BE2C (cell line): ENCODE data around the gene BABAM2.

Experiments
- DNase-seq: peaks from one replicate; pipeline ENCODE4 v3.0.0-alpha.2; 2020
- H3K27me3 ChIP-seq: fragments of 250-450 bp; sonication (Bioruptor Pico); 2 replicates; pipeline ENCODE4 v1.5.1; 2020; ENCODE audit warnings: mild to moderate bottlenecking
- H3K36me3 ChIP-seq: fragments of 250-450 bp; sonication (Bioruptor Pico); 2 replicates; pipeline ENCODE4 v1.5.1; 2020; ENCODE audit warnings: mild to moderate bottlenecking
- H3K4me1 ChIP-seq: fragments of 250-450 bp; sonication (Bioruptor Pico); 2 replicates; pipeline ENCODE4 v1.5.1; 2020
- H3K4me3 ChIP-seq: 2 replicates; pipeline ENCODE4 v1.5.1; 2011; ENCODE audit warnings: low read depth, low read length
- H3K9me3 ChIP-seq: fragments of 250-450 bp; sonication (Bioruptor Pico); 2 replicates; pipeline ENCODE4 v1.5.1; 2020
- CTCF ChIP-seq: IDR thresholded peaks from 2 replicates; pipeline ENCODE4 v1.5.1; 2012; ENCODE audit warnings: mild to moderate bottlenecking, low read depth, low read length

The BABAM2 gene

GRCh38 chr2:28345619-28346018 lies 455.1 kb downstream of the BABAM2 start:
- no peaks in the 10 kb centered on the region for H3K9me3 ChIP-seq
- H3K27me3 ChIP-seq = no peaks in the 10 kb centered on the region
- H3K36me3 ChIP-seq = no peaks in the 10 kb centered on the region
- H3K4me3 ChIP-seq = no peak overlapping the region
- peaks cover 15% of the 10 kb centered on the region for H3K4me1 ChIP-seq
- no peak for TF ChIP-seq CTCF
- no peak for DNase-seq

- peak; percentile 76 for DNase-seq
- H3K4me1 ChIP-seq = peaks cover 7% of the 10 kb centered on the region
These were observed 456.1 kb downstream of the BABAM2 start for GRCh38 chr2:28346587-28346986.

GRCh38 chr2:28347193-28347592 lies 456.7 kb downstream of the BABAM2 start:
- no peaks in the 10 kb centered on the region for H3K27me3 ChIP-seq
- H3K36me3 ChIP-seq = no peaks in the 10 kb centered on the region
- DNase-seq = no peak
- H3K4me1 ChIP-seq = peaks cover 7% of the 10 kb centered on the region
- no peak for TF ChIP-seq CTCF
- H3K4me3 ChIP-seq = no peak overlapping the region
- no peaks in the 10 kb centered on the region for H3K9me3 ChIP-seq

More at GRCh38 chr2:28346587-28346986, 456.1 kb downstream of the BABAM2 start:
- no peaks in the 10 kb centered on the region for H3K36me3 ChIP-seq
- TF ChIP-seq CTCF = no peak
- H3K27me3 ChIP-seq = no peaks in the 10 kb centered on the region
- no peaks in the 10 kb centered on the region for H3K9me3 ChIP-seq
- no peak overlapping the region for H3K4me3 ChIP-seq

GRCh38 chr2:28347596-28347995 lies 457.1 kb downstream of the BABAM2 start:
- H3K4me3 ChIP-seq = no peak overlapping the region
- H3K27me3 ChIP-seq = no peaks in the 10 kb centered on the region
- H3K9me3 ChIP-seq = no peaks in the 10 kb centered on the region
- no peak for TF ChIP-seq CTCF
- no peak for DNase-seq
- peaks cover 7% of the 10 kb centered on the region for H3K4me1 ChIP-seq
- H3K36me3 ChIP-seq = no peaks in the 10 kb centered on the region

- no peak for DNase-seq
- TF ChIP-seq CTCF = no peak
- Histone ChIP-seq H3K27me3 (no peaks in the 10 kb centered on the region), H3K4me1 (peaks cover 7% of the 10 kb centered on the region), H3K4me3 (no peak overlapping the region), H3K36me3 (no peaks in the 10 kb centered on the region), H3K9me3 (no peaks in the 10 kb centered on the region)
These were observed 457.6 kb downstream of the BABAM2 start for GRCh38 chr2:28348149-28348567.

GRCh38 chr2:28348921-28349320 lies 458.4 kb downstream of the BABAM2 start:
- no peak for TF ChIP-seq CTCF
- H3K9me3 ChIP-seq = no peaks in the 10 kb centered on the region
- H3K36me3 ChIP-seq = no peaks in the 10 kb centered on the region
- no peak overlapping the region for H3K4me3 ChIP-seq
- peaks cover 7% of the 10 kb centered on the region for H3K4me1 ChIP-seq
- H3K27me3 ChIP-seq = no peaks in the 10 kb centered on the region
- DNase-seq = no peak
